Measurements from ENCODE around the gene INSRR. TPM values are rescaled to one million over a fixed set of nuclear protein-coding genes. Genes with fewer than 3 reads are reported as not detected.

Gene INSRR
- total and polyA plus RNA-seq, 9 of the 15 experiments (the other 6 are each of a cell fraction or from before 2014, with no cell fraction given): 0.03 to 0.18 (median 0.06) TPM; not detected in 3

- Histone ChIP-seq H3K4me3 (peak within 1 kb of the TSS; percentile 36), H3K27ac (ENCODE audit: extremely low read depth, low read depth, low read length) (peak within 1 kb of the TSS; percentile 77), H3K9ac (ENCODE audit: insufficient read depth in 1 of 2, low read depth in 2 of 2, low read length in 2 of 2) (peak within 1 kb of the TSS; percentile 58 to 87), H3K4me2 (ENCODE audit: insufficient read depth, low read length) (peak within 1 kb of the TSS; percentile 83), H4K20me1 (replicated peaks; ENCODE audit: control insufficient read depth, insufficient read depth, low read length) (no peaks in the 10 kb centered on the region), H3K27me3 (ENCODE audit: control insufficient read depth in 2 of 2, insufficient read depth in 2 of 2, low read length in 2 of 2) (peaks cover 0 to under 1% of the 10 kb centered on the region in 2 experiments; a peak in 1 of 5 replicates), H3K36me3 (ENCODE audit: control insufficient read depth, insufficient read depth, low read length) (peaks cover 13% of the 10 kb centered on the region; the same call in 2 of the 3 replicates), H3K9me3 (replicated peaks; ENCODE audit: control insufficient read depth, insufficient read depth, low read depth, low read length) (no peaks in the 10 kb centered on the region), H3K79me2 (ENCODE audit: control insufficient read depth, insufficient read depth, low read length) (peaks cover 22% of the 10 kb centered on the region), H3K4me1 (replicated peaks in 1 of 2; ENCODE audit: control insufficient read depth in 2 of 2, insufficient read depth in 2 of 2, low read length in 2 of 2) (peaks cover 50 to 56% of the 10 kb centered on the region in 2 experiments), H3K9me1 (ENCODE audit: control insufficient read depth, insufficient read depth, low read length) (no peaks in the 10 kb centered on the region), H2AFZ (ENCODE audit: low read depth, low read length) (peak within 1 kb of the TSS; percentile 91)
- CTCF ChIA-PET (ENCODE audit: low intra/inter-chr PET ratio): no interaction called here
- under 1% methylated on average over 10 of the region's 10 CpGs for WGBS (ENCODE audit: insufficient coverage, low coverage, missing lambda C conversion rate)
- BruUV-seq (replicated peaks): no TSS peak
- FAIRE-seq (peak; percentile 94), DNase-seq (ENCODE audit: extremely low read depth in 1 of 4, low spot score in 3 of 4) (peak; percentile 78 to 92 (median 84)), ATAC-seq (peak; percentile 76)
- intact Hi-C loops (cut with micrococcal nuclease): loop anchor here (2.0 kb wide), 1 partner anchor 40 kb away; no protein-coding TSS in a partner anchor
- POLR2A ChIA-PET: interaction anchor here (1.0 kb wide), 1 partner anchor 12 kb away, joined by 5 read pairs; no protein-coding TSS in a partner anchor
- in situ Hi-C loops (cut with MboI): no loop called here
- no peak for TF ChIP-seq ZNF76 (CRISPR knock-in tag; IDR thresholded peaks at IDR 0.05; ENCODE audit: borderline replicate concordance)
- no peak for TF ChIP-seq MEF2D (tag; conservative IDR thresholded peaks at IDR 0.05; ENCODE audit: low read depth)
- TF ChIP-seq C11orf30 (IDR thresholded peaks at IDR 0.05; ENCODE audit: low read depth): peak; percentile 90
- TF ChIP-seq BRD4 (IDR thresholded peaks at IDR 0.05): peak; percentile 65; the same call in 1 of the 2 replicates
- TF ChIP-seq NR0B1 (IDR thresholded peaks at IDR 0.05; ENCODE audit: partially characterized antibody): no peak
- no peak for TF ChIP-seq PHF20 (IDR thresholded peaks at IDR 0.05; ENCODE audit: partially characterized antibody)
- no peak; the same call in 1 of the 2 replicates for TF ChIP-seq FOSL1 (tag; conservative IDR thresholded peaks at IDR 0.05)
- TF ChIP-seq TAF1 (IDR thresholded peaks at IDR 0.05; ENCODE audit: control insufficient read depth, extremely low read depth, insufficient read depth, low read length, severe bottlenecking): peak; percentile 40
- peak; percentile 72; the same call in 1 of the 2 replicates for TF ChIP-seq NCOA1 (IDR thresholded peaks at IDR 0.05; ENCODE audit: low read depth)
- TF ChIP-seq EP300 (IDR thresholded peaks at IDR 0.05; ENCODE audit: low read length): peak; percentile 35; the same call in 1 of the 2 replicates
- no peak for TF ChIP-seq MXI1 (IDR thresholded peaks at IDR 0.05; ENCODE audit: low read depth, low read length)
- TF ChIP-seq ATF7 (IDR thresholded peaks at IDR 0.05): peak; percentile 74
- peak; percentile 71 for TF ChIP-seq ETV5 (CRISPR knock-in tag; IDR thresholded peaks at IDR 0.05; ENCODE audit: low read depth)
- peak; percentile 61 for TF ChIP-seq MTA1 (IDR thresholded peaks at IDR 0.05; ENCODE audit: borderline replicate concordance)
- no peak for TF ChIP-seq ZMIZ1 (IDR thresholded peaks at IDR 0.05; ENCODE audit: low read depth in 2 of 2, low read length in 2 of 2)
Observed at GRCh38 chr1:156816561-156817328, 42.2 kb downstream of the INSRR start, which contains the start of gene SH2D2A. SH2D2A (minus strand) TSS chr1:156816848; CDS start chr1:156816708, 140 bp downstream.

Measured in K562 (cell line).